ENCODE results near the gene AMN.

AMN gene

DNA sequence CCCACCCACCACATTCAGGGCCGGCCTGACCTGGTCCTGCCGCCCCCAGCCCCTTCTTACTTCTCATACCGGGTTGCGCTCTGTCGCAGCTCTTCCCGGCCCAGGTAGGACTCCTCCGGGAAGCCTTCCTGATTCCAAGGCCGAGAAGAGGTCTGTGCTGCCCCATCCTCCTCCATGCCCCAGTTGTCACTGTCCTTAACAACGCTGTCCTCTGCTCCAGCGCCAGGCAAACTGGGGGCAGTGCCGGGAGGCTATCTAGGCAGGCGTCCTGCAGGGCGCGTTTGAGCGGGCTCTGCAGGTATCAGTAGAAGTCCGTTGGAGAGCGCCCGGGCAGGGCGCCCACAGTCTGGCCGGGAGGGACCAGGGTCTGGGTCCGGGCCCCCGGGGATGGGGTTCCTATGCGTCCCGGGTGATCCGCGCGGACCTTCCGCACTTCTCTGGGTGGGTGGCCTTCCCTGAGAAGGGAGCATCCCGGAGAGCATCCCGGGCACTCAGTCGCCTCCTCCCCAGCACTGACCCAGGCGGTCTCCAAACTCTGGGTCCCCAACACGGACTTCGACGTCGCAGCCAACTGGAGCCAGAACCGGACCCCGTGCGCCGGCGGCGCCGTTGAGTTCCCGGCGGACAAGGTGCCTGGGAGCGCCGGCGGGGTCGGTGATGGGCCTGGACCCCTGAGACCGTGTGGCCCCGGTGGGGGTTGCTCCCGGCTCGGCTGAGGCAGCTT lies 900 bp downstream of the AMN start:
- Histone ChIP-seq H3K79me2 (ENCODE audit: control insufficient read depth, low read length) (no peaks in the 10 kb centered on the region), H3K4me3 (ENCODE audit: low read length) (no peak overlapping the region), H4K20me1 (ENCODE audit: control insufficient read depth, insufficient read depth, low read depth, low read length) (no peaks in the 10 kb centered on the region; the same call in 1 of the 2 replicates), H3K27ac (ENCODE audit: low read depth, low read length) (no peak overlapping the region), H3K9me2 (replicated peaks; ENCODE audit: control insufficient read depth, low read length) (no peaks in the 10 kb centered on the region), H3K4me2 (ENCODE audit: low read length) (peak overlapping the region; percentile 19; the same call in 1 of the 2 replicates), H3K9me3 (ENCODE audit: control insufficient read depth, insufficient read depth, low read length) (peaks cover 2% of the 10 kb centered on the region; the same call in 1 of the 2 replicates), H3F3A (ENCODE audit: control insufficient read depth, insufficient read depth) (peaks cover 3% of the 10 kb centered on the region; the same call in 1 of the 2 replicates), H3K36me3 (ENCODE audit: control insufficient read depth, low read length) (no peaks in the 10 kb centered on the region), H3K4me1 (ENCODE audit: control insufficient read depth, low read length) (peaks cover 20% of the 10 kb centered on the region), H3K27me3 (ENCODE audit: control insufficient read depth, low read length) (peaks cover 24% of the 10 kb centered on the region)
- TF ChIP-seq, protein P1, sequence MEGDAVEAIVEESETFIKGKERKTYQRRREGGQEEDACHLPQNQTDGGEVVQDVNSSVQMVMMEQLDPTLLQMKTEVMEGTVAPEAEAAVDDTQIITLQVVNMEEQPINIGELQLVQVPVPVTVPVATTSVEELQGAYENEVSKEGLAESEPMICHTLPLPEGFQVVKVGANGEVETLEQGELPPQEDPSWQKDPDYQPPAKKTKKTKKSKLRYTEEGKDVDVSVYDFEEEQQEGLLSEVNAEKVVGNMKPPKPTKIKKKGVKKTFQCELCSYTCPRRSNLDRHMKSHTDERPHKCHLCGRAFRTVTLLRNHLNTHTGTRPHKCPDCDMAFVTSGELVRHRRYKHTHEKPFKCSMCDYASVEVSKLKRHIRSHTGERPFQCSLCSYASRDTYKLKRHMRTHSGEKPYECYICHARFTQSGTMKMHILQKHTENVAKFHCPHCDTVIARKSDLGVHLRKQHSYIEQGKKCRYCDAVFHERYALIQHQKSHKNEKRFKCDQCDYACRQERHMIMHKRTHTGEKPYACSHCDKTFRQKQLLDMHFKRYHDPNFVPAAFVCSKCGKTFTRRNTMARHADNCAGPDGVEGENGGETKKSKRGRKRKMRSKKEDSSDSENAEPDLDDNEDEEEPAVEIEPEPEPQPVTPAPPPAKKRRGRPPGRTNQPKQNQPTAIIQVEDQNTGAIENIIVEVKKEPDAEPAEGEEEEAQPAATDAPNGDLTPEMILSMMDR (IDR thresholded peaks at IDR 0.05; ENCODE audit: low read depth, low read length, poor library complexity, severe bottlenecking), result no peak
- TF ChIP-seq EZH2phosphoT487 (IDR thresholded peaks at IDR 0.05; ENCODE audit: borderline replicate concordance, low read length), result no peak

DNA sequence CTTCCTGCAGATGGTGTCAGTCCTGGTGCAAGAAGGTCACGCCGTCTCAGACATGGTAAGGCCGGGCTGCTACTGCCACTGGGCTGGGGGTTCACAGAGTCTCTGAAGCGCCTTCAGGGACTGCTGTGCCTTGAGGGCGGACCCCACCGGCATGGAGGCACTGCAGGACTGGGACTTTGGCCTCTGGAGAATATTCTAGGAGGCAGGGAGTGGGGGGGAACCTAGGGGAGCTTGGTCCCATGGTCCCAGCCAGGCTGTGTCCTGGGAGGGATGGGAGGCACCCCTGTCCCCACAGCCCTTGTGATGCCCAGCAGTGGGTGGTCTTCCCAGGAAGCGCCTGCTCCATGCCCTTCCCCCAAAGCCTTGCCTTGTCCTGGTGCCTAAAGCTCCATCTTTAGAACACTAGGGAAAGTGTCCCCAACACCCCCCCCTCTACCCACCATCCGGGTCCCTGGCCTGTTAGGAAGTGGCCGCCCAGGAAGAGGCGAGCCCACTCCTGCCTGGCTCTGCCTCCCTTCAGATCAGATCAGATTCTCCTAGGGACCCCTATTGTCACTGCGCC lies 1.5 kb downstream of the AMN start:
- H3K9me3 ChIP-seq (ENCODE audit: control insufficient read depth, insufficient read depth, low read length), result peaks cover 2% of the 10 kb centered on the region; the same call in 1 of the 2 replicates
- H3K4me3 ChIP-seq (ENCODE audit: low read length), result no peak overlapping the region
- no peak overlapping the region for H3K27ac ChIP-seq (ENCODE audit: low read depth, low read length)
- H3K36me3 ChIP-seq (ENCODE audit: control insufficient read depth, low read length), result no peaks in the 10 kb centered on the region
- peaks cover 3% of the 10 kb centered on the region; the same call in 1 of the 2 replicates for H3F3A ChIP-seq (ENCODE audit: control insufficient read depth, insufficient read depth)
- TF ChIP-seq, protein P1 (IDR thresholded peaks at IDR 0.05; ENCODE audit: low read depth, low read length, poor library complexity, severe bottlenecking), result no peak
- TF ChIP-seq EZH2phosphoT487 (IDR thresholded peaks at IDR 0.05; ENCODE audit: borderline replicate concordance, low read length), result no peak
- peaks cover 26% of the 10 kb centered on the region for H3K4me1 ChIP-seq (ENCODE audit: control insufficient read depth, low read length)
- H3K9me2 ChIP-seq (replicated peaks; ENCODE audit: control insufficient read depth, low read length), result no peaks in the 10 kb centered on the region
- H3K79me2 ChIP-seq (ENCODE audit: control insufficient read depth, low read length), result peaks cover 5% of the 10 kb centered on the region
- H4K20me1 ChIP-seq (ENCODE audit: control insufficient read depth, insufficient read depth, low read depth, low read length), result no peaks in the 10 kb centered on the region; the same call in 1 of the 2 replicates
- peaks cover 24% of the 10 kb centered on the region for H3K27me3 ChIP-seq (ENCODE audit: control insufficient read depth, low read length)
- H3K4me2 ChIP-seq (ENCODE audit: low read length), result no peak overlapping the region

DNA sequence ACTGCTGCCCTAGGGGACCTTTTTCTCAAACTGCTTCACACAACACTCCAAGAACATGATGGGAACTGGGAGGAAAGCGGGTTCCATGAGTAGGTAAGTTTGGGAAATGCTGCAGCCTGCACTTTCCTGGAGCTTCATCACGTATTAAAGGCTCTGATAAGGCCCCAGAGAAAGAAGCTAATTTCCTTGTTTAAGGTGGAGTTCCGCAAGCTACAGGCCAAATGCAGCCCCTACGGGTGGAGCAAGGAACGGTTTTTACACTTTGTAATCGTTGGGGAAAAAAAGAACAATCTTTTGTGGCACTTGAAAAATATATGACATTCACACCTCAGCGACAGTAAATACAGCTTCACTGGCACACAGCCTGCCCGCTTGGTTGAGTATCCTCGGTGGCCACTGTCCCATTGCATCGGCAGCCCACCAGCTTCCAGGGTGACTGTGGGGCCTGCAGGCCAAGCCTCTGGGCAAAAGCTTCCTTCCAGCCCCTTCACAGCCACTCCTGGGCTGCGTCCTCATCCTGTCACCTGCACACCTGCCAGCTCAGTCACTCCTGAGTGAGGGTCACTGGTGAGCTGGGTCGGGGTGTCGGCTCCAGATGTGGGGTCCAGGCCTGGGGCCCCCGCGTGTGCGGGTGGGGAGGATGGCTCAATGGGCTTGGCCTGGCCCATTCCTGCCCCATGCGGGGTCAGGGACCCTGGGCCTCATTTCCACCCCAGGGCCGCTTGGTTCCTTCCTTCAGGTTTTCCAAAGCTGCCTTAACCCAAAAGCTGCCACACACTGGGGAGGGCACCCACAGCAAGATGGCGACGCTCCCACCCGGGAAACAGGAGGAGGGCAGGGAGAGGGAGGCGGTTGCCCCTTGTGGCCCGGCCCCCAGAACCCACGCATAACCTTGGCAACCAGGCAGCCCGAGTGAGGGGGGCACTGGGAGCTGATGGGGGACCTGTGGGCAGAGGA lies 2.4 kb downstream of the AMN start:
- H3K4me3 ChIP-seq (ENCODE audit: low read length), result no peak overlapping the region
- H3K36me3 ChIP-seq (ENCODE audit: control insufficient read depth, low read length), result no peaks in the 10 kb centered on the region
- TF ChIP-seq EZH2phosphoT487 (IDR thresholded peaks at IDR 0.05; ENCODE audit: borderline replicate concordance, low read length), result no peak
- TF ChIP-seq, protein P1 (IDR thresholded peaks at IDR 0.05; ENCODE audit: low read depth, low read length, poor library complexity, severe bottlenecking), result no peak
- H3F3A ChIP-seq (ENCODE audit: control insufficient read depth, insufficient read depth), result peaks cover 3% of the 10 kb centered on the region; the same call in 1 of the 2 replicates
- H3K9me2 ChIP-seq (replicated peaks; ENCODE audit: control insufficient read depth, low read length), result no peaks in the 10 kb centered on the region
- H3K27ac ChIP-seq (ENCODE audit: low read depth, low read length), result no peak overlapping the region
- peaks cover 34% of the 10 kb centered on the region for H3K4me1 ChIP-seq (ENCODE audit: control insufficient read depth, low read length)
- H3K9me3 ChIP-seq (ENCODE audit: control insufficient read depth, insufficient read depth, low read length), result peaks cover 2% of the 10 kb centered on the region; the same call in 1 of the 2 replicates
- H4K20me1 ChIP-seq (ENCODE audit: control insufficient read depth, insufficient read depth, low read depth, low read length), result no peaks in the 10 kb centered on the region; the same call in 1 of the 2 replicates
- no peak overlapping the region for H3K4me2 ChIP-seq (ENCODE audit: low read length)
- peaks cover 24% of the 10 kb centered on the region for H3K27me3 ChIP-seq (ENCODE audit: control insufficient read depth, low read length)
- H3K79me2 ChIP-seq (ENCODE audit: control insufficient read depth, low read length), result peaks cover 13% of the 10 kb centered on the region

All from DOHH2 (cell line).